Measurements from ENCODE around the gene RPS27. TPM values are rescaled to one million over a fixed set of nuclear protein-coding genes. Genes with fewer than 3 reads are reported as not detected.
A peak's percentile ranks its signal among the peaks of the same experiment; 100 is the strongest.

Gene RPS27
- total and polyA plus RNA-seq, 2 of the 13 experiments (the other 11 are each of a cell fraction or from before 2014, with no cell fraction given), result 3,737 to 9,964 TPM

DNA sequence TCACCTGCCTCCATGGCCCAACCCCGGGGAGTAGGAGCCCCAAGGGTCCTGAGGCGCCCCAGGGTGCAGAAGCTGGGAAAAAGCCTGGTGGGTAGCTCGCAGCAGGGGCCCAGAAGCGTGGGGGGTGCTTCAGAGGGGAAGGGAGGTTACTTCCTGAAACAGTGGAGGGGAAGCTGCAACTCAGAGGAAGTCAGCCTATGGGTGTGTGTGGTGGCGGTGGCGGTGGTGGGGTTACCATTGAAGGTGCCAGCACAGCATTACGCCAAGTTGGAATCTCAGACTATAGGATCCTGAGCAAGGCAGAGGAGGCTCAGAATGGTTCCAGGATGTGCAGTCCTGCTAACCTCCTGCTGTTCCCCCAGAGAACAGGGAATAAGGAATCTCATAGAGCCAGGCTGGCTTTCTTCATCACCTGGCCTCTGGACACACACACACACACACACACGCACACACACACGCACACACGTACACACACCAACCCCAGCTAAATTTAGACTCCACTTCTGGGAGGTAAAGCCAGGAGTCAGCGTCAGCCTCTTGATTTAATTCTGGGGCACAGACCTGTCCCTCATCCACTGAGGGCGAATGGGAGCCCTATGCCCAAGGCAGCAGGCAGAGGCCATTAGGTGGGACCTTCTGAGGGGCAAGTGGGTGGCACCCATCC is 45.3 kb upstream of the RPS27 start (continued):
- TF ChIP-seq, protein P1, sequence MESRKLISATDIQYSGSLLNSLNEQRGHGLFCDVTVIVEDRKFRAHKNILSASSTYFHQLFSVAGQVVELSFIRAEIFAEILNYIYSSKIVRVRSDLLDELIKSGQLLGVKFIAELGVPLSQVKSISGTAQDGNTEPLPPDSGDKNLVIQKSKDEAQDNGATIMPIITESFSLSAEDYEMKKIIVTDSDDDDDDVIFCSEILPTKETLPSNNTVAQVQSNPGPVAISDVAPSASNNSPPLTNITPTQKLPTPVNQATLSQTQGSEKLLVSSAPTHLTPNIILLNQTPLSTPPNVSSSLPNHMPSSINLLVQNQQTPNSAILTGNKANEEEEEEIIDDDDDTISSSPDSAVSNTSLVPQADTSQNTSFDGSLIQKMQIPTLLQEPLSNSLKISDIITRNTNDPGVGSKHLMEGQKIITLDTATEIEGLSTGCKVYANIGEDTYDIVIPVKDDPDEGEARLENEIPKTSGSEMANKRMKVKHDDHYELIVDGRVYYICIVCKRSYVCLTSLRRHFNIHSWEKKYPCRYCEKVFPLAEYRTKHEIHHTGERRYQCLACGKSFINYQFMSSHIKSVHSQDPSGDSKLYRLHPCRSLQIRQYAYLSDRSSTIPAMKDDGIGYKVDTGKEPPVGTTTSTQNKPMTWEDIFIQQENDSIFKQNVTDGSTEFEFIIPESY (CRISPR knock-in tag; IDR thresholded peaks at IDR 0.05), result peak; percentile 75
- TF ChIP-seq, protein P2, sequence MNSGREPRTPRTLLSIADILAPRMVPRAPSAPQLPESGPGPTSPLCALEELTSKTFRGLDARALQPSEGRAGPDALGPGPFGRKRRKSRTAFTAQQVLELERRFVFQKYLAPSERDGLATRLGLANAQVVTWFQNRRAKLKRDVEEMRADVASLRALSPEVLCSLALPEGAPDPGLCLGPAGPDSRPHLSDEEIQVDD (CRISPR knock-in tag; IDR thresholded peaks at IDR 0.05; ENCODE audit: borderline replicate concordance), result no peak
- TF ChIP-seq ZNF317 (CRISPR knock-in tag; IDR thresholded peaks at IDR 0.05) (0 out of 2 replicates have a peak, but pooled peaks have one; percentile 55), ATF7-NPFF (CRISPR knock-in tag; IDR thresholded peaks at IDR 0.05; ENCODE audit: low read depth) (0 out of 2 replicates have a peak, but pooled peaks have one; percentile 16), CHD4 (IDR thresholded peaks at IDR 0.05; ENCODE audit: borderline replicate concordance, low read length) (no peak)
- TF ChIP-seq, protein P3, sequence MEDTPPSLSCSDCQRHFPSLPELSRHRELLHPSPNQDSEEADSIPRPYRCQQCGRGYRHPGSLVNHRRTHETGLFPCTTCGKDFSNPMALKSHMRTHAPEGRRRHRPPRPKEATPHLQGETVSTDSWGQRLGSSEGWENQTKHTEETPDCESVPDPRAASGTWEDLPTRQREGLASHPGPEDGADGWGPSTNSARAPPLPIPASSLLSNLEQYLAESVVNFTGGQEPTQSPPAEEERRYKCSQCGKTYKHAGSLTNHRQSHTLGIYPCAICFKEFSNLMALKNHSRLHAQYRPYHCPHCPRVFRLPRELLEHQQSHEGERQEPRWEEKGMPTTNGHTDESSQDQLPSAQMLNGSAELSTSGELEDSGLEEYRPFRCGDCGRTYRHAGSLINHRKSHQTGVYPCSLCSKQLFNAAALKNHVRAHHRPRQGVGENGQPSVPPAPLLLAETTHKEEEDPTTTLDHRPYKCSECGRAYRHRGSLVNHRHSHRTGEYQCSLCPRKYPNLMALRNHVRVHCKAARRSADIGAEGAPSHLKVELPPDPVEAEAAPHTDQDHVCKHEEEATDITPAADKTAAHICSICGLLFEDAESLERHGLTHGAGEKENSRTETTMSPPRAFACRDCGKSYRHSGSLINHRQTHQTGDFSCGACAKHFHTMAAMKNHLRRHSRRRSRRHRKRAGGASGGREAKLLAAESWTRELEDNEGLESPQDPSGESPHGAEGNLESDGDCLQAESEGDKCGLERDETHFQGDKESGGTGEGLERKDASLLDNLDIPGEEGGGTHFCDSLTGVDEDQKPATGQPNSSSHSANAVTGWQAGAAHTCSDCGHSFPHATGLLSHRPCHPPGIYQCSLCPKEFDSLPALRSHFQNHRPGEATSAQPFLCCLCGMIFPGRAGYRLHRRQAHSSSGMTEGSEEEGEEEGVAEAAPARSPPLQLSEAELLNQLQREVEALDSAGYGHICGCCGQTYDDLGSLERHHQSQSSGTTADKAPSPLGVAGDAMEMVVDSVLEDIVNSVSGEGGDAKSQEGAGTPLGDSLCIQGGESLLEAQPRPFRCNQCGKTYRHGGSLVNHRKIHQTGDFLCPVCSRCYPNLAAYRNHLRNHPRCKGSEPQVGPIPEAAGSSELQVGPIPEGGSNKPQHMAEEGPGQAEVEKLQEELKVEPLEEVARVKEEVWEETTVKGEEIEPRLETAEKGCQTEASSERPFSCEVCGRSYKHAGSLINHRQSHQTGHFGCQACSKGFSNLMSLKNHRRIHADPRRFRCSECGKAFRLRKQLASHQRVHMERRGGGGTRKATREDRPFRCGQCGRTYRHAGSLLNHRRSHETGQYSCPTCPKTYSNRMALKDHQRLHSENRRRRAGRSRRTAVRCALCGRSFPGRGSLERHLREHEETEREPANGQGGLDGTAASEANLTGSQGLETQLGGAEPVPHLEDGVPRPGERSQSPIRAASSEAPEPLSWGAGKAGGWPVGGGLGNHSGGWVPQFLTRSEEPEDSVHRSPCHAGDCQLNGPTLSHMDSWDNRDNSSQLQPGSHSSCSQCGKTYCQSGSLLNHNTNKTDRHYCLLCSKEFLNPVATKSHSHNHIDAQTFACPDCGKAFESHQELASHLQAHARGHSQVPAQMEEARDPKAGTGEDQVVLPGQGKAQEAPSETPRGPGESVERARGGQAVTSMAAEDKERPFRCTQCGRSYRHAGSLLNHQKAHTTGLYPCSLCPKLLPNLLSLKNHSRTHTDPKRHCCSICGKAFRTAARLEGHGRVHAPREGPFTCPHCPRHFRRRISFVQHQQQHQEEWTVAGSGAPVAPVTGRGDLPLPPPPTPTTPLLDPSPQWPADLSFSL (CRISPR knock-in tag; IDR thresholded peaks at IDR 0.05), result peak; percentile 83; the same call in 1 of the 2 replicates
